Measurements from ENCODE around the gene PTX4. TPM values are rescaled to one million over a fixed set of nuclear protein-coding genes. Genes with fewer than 3 reads are reported as not detected.

PTX4 gene
- total RNA-seq: 0.34 TPM

- no peak for DNase-seq (ENCODE audit: low spot score)
Observed at GRCh38 chr16:1488619-1489018, at the start of gene PTX4. Gene PTX4, minus strand, starts transcription at chr16:1488944. Its CDS starts 35 bp downstream, at chr16:1488909.

- DNase-seq (ENCODE audit: low spot score): no peak
Observed at GRCh38 chr16:1537763-1538289, 49.1 kb upstream of the PTX4 start.

- no peak for DNase-seq (ENCODE audit: low spot score)
Observed at GRCh38 chr16:1537138-1537577, 48.4 kb upstream of the PTX4 start.

GRCh38 chr16:1536601-1537000 is 47.9 kb upstream of the PTX4 start:
- no peak for DNase-seq (ENCODE audit: low spot score)

GRCh38 chr16:1535391-1536291 is 46.9 kb upstream of the PTX4 start:
- no peak for DNase-seq (ENCODE audit: low spot score)

- DNase-seq (ENCODE audit: low spot score): no peak
Observed at GRCh38 chr16:1534021-1535020, 45.6 kb upstream of the PTX4 start.

- DNase-seq (ENCODE audit: low spot score): no peak
Observed at GRCh38 chr16:1533443-1533951, 44.8 kb upstream of the PTX4 start, which contains the start of gene TMEM204. Gene TMEM204, plus strand, starts transcription at chr16:1533666. Its CDS starts 610 bp downstream, at chr16:1534276.

- DNase-seq (ENCODE audit: low spot score): no peak
Observed at GRCh38 chr16:1532771-1533170, 44.0 kb upstream of the PTX4 start.

- peak; percentile 84 for DNase-seq (ENCODE audit: low spot score)
Observed at GRCh38 chr16:1532081-1532760, 43.5 kb upstream of the PTX4 start.

GRCh38 chr16:1531638-1531910 is 42.8 kb upstream of the PTX4 start:
- DNase-seq (ENCODE audit: low spot score): no peak

- no peak for DNase-seq (ENCODE audit: low spot score)
Observed at GRCh38 chr16:1530883-1531637, 42.3 kb upstream of the PTX4 start.

- DNase-seq (ENCODE audit: low spot score): no peak
Observed at GRCh38 chr16:1530349-1530882, 41.7 kb upstream of the PTX4 start.

- DNase-seq (ENCODE audit: low spot score): no peak
Observed at GRCh38 chr16:1528921-1529537, 40.3 kb upstream of the PTX4 start.

GRCh38 chr16:1527836-1528811 is 39.4 kb upstream of the PTX4 start:
- no peak for DNase-seq (ENCODE audit: low spot score)

GRCh38 chr16:1526608-1527555 is 38.1 kb upstream of the PTX4 start:
- DNase-seq (ENCODE audit: low spot score): no peak

- no peak for DNase-seq (ENCODE audit: low spot score)
Observed at GRCh38 chr16:1525871-1526607, 37.3 kb upstream of the PTX4 start.

- DNase-seq (ENCODE audit: low spot score): no peak
Observed at GRCh38 chr16:1524366-1524765, 35.6 kb upstream of the PTX4 start.

Measured in ureter (tissue), 1 donor.